ENCODE data around the gene HMCN2.

GRCh38 chr9:130283539-130284248 lies 18.1 kb downstream of the HMCN2 start:
- TF ChIP-seq, protein P1, sequence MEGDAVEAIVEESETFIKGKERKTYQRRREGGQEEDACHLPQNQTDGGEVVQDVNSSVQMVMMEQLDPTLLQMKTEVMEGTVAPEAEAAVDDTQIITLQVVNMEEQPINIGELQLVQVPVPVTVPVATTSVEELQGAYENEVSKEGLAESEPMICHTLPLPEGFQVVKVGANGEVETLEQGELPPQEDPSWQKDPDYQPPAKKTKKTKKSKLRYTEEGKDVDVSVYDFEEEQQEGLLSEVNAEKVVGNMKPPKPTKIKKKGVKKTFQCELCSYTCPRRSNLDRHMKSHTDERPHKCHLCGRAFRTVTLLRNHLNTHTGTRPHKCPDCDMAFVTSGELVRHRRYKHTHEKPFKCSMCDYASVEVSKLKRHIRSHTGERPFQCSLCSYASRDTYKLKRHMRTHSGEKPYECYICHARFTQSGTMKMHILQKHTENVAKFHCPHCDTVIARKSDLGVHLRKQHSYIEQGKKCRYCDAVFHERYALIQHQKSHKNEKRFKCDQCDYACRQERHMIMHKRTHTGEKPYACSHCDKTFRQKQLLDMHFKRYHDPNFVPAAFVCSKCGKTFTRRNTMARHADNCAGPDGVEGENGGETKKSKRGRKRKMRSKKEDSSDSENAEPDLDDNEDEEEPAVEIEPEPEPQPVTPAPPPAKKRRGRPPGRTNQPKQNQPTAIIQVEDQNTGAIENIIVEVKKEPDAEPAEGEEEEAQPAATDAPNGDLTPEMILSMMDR (conservative IDR thresholded peaks at IDR 0.05; ENCODE audit: low read depth, low read length) = no peak
- TF ChIP-seq RFX5 (IDR thresholded peaks at IDR 0.05; ENCODE audit: low read depth, low read length) (no peak), MAZ (IDR thresholded peaks at IDR 0.05; ENCODE audit: borderline replicate concordance, low read depth, low read length) (no peak), USF2 (IDR thresholded peaks at IDR 0.05; ENCODE audit: low read depth, low read length) (no peak), POLR2A (IDR thresholded peaks at IDR 0.05; ENCODE audit: low read depth, low read length) (no peak), SMC3 (IDR thresholded peaks at IDR 0.05; ENCODE audit: low read depth, low read length) (no peak), NFE2L2 (IDR thresholded peaks at IDR 0.05; ENCODE audit: low read depth, low read length) (no peak)
